ENCODE results near the gene PTPRN2. TPM values are rescaled to one million over a fixed set of nuclear protein-coding genes. Genes with fewer than 3 reads are reported as not detected.

Gene PTPRN2
- total RNA-seq, 1 donor from 2014 or later: 32.2 TPM

GRCh38 chr7:158010961-158011693, 576.5 kb downstream of the PTPRN2 start:
- H3K27me3 Mint-ChIP-seq (ENCODE audit: low read depth): no peaks in the 10 kb centered on the region
- no peaks in the 10 kb centered on the region for H3K9me3 Mint-ChIP-seq
- H3K36me3 Mint-ChIP-seq (ENCODE audit: low read depth): no peaks in the 10 kb centered on the region
- H3K4me1 Mint-ChIP-seq: peaks cover 32% of the 10 kb centered on the region
- TF ChIP-seq, protein P1, sequence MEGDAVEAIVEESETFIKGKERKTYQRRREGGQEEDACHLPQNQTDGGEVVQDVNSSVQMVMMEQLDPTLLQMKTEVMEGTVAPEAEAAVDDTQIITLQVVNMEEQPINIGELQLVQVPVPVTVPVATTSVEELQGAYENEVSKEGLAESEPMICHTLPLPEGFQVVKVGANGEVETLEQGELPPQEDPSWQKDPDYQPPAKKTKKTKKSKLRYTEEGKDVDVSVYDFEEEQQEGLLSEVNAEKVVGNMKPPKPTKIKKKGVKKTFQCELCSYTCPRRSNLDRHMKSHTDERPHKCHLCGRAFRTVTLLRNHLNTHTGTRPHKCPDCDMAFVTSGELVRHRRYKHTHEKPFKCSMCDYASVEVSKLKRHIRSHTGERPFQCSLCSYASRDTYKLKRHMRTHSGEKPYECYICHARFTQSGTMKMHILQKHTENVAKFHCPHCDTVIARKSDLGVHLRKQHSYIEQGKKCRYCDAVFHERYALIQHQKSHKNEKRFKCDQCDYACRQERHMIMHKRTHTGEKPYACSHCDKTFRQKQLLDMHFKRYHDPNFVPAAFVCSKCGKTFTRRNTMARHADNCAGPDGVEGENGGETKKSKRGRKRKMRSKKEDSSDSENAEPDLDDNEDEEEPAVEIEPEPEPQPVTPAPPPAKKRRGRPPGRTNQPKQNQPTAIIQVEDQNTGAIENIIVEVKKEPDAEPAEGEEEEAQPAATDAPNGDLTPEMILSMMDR (conservative IDR thresholded peaks at IDR 0.05): no peak
- no peak overlapping the region for H3K27ac Mint-ChIP-seq (ENCODE audit: unreplicated experiment)
- H3K4me3 Mint-ChIP-seq: no peak overlapping the region
- no peak for DNase-seq (ENCODE audit: low read depth, low spot score)

DNA sequence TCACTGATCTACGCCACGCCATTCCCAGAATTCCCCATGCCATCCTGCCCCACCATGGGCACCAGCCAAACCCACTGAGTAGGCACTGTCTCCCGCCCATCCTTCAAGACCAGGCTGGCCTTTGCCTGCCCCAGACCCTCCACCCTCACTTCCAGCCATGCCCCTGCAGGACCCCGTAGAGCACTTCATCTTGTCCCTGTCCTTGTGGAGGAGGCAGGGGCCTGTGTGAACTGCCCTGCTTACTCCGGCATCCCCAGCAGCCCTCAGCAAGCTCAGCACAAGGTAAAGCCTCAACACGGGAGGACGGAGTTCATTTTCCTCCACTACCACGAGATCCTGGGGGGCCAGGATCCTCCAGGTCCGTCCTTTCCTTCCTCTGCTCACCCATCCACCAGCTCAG, 577.7 kb downstream of the PTPRN2 start:
- H3K27me3 Mint-ChIP-seq (ENCODE audit: low read depth): no peaks in the 10 kb centered on the region
- H3K36me3 Mint-ChIP-seq (ENCODE audit: low read depth): no peaks in the 10 kb centered on the region
- H3K27ac Mint-ChIP-seq (ENCODE audit: unreplicated experiment): no peak overlapping the region

DNA sequence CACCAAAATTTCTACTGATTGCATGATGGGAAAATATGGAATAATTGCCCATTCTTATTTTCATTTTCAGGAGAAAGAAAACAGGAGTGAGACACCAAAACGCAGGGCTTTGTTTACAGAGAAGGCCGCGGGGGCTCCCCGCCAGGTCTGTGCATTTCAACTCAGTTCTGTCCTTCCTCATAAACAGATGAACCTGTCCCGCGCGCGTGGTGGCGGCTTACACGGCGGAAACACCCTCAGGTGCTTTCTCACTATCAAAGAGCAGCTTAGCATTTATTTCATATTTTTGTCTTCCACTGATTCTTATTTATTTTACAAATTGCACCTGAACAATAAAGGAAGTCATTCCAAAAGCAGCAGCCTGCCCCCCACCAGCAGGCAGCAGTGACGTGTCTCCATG, 579.4 kb downstream of the PTPRN2 start:
- no peak for DNase-seq (ENCODE audit: low read depth, low spot score)
- H3K4me3 Mint-ChIP-seq: no peak overlapping the region
- H3K27ac Mint-ChIP-seq (ENCODE audit: unreplicated experiment): no peak overlapping the region
- no peaks in the 10 kb centered on the region for H3K36me3 Mint-ChIP-seq (ENCODE audit: low read depth)
- peaks cover 43% of the 10 kb centered on the region for H3K4me1 Mint-ChIP-seq
- H3K27me3 Mint-ChIP-seq (ENCODE audit: low read depth): no peaks in the 10 kb centered on the region
- TF ChIP-seq, protein P1 (conservative IDR thresholded peaks at IDR 0.05): no peak
- no peaks in the 10 kb centered on the region for H3K9me3 Mint-ChIP-seq

More for the DNA sequence above, 577.7 kb downstream of the PTPRN2 start:
- Mint-ChIP-seq H3K4me3 (no peak overlapping the region), H3K4me1 (peaks cover 32% of the 10 kb centered on the region), H3K9me3 (no peaks in the 10 kb centered on the region)
- no peak for DNase-seq (ENCODE audit: low read depth, low spot score)
- TF ChIP-seq, protein P1 (conservative IDR thresholded peaks at IDR 0.05): no peak

DNA sequence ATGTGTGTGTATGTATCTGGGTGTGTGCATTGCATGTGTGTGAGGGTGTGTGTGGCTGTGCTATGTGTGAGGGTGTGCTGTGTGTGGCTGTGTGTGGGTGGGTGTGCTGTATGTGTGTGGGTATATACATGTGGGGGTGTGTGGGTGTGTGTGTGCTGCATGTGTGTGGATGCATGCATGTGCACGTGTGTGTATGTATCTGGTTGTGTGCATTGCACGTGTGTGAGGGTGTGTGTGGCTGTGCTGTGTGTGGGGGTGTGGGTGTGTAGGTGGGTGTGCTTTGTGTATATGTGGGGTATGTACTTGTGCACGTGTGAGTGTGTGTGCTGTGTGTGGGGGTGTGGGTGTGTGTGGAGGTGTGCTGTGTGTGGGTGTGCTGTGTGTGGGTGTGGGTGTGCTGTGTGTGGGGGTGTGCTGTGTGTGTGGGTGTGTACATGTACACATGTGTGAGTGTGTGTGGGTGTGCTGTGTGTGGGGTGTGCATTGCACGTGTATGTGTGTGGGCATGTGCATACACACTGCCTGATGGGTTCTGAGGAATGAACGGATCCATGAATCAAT, 579.8 kb downstream of the PTPRN2 start:
- Mint-ChIP-seq H3K27ac (ENCODE audit: unreplicated experiment) (peak overlapping the region; percentile 43), H3K36me3 (ENCODE audit: low read depth) (no peaks in the 10 kb centered on the region), H3K9me3 (no peaks in the 10 kb centered on the region), H3K4me3 (no peak overlapping the region), H3K4me1 (peaks cover 43% of the 10 kb centered on the region), H3K27me3 (ENCODE audit: low read depth) (no peaks in the 10 kb centered on the region)
- DNase-seq (ENCODE audit: low read depth, low spot score): no peak
- TF ChIP-seq, protein P1 (conservative IDR thresholded peaks at IDR 0.05): no peak

- H3K36me3 Mint-ChIP-seq (ENCODE audit: low read depth): no peaks in the 10 kb centered on the region
- H3K27ac Mint-ChIP-seq (ENCODE audit: unreplicated experiment): peak overlapping the region; percentile 43
- TF ChIP-seq, protein P1 (conservative IDR thresholded peaks at IDR 0.05): no peak
- DNase-seq (ENCODE audit: low read depth, low spot score): no peak
- no peaks in the 10 kb centered on the region for H3K27me3 Mint-ChIP-seq (ENCODE audit: low read depth)
- peaks cover 40% of the 10 kb centered on the region for H3K4me1 Mint-ChIP-seq
- no peaks in the 10 kb centered on the region for H3K9me3 Mint-ChIP-seq
- no peak overlapping the region for H3K4me3 Mint-ChIP-seq
Observed at GRCh38 chr7:158006841-158007696, 580.6 kb downstream of the PTPRN2 start.
